H9 (cell line): ENCODE measurements around the gene ATG14. TPM values are rescaled to one million over a fixed set of nuclear protein-coding genes. Genes with fewer than 3 reads are reported as not detected.
"Not testable (repeated sequence)": the region's sequence is repeated elsewhere in the genome, so short reads cannot be mapped to it uniquely, and the experiment has no call there.

Source experiments
- DNase-seq: peaks from one replicate; pipeline ENCODE4 v3.0.0-alpha.2; 2017
- H2AFZ ChIP-seq: one replicate; pipeline ENCODE4 v1.6.1; 2013; ENCODE audit warnings: mild to moderate bottlenecking, low read length, control low read depth, moderate library complexity
- H2AK5ac ChIP-seq: 2 replicates; pipeline ENCODE4 v1.6.1; 2013; ENCODE audit warnings: low read length, control low read depth, mixed read lengths; ENCODE audit not compliant: insufficient read length
- H2BK120ac ChIP-seq: one replicate; pipeline ENCODE4 v1.6.1; 2013; ENCODE audit warnings: low read depth, mild to moderate bottlenecking, low read length, control low read depth, inconsistent platforms; ENCODE audit not compliant: poor library complexity, severe bottlenecking
- H2BK12ac ChIP-seq: 2 replicates; pipeline ENCODE4 v1.6.1; 2013; ENCODE audit warnings: low read length, control low read depth, mixed read lengths, low read depth; ENCODE audit not compliant: insufficient read length
- H2BK15ac ChIP-seq: 2 replicates; pipeline ENCODE4 v1.6.1; 2013; ENCODE audit warnings: low read depth, low read length, control low read depth
- H2BK20ac ChIP-seq: one replicate; pipeline ENCODE4 v1.6.1; 2013; ENCODE audit warnings: low read depth, mild to moderate bottlenecking, low read length, control low read depth, inconsistent platforms; ENCODE audit not compliant: poor library complexity, severe bottlenecking
- H2BK5ac ChIP-seq: 2 replicates; pipeline ENCODE4 v1.6.1; 2013; ENCODE audit warnings: low read length, control low read depth, mixed read lengths; ENCODE audit not compliant: insufficient read length
- H3K14ac ChIP-seq: 2 replicates; pipeline ENCODE4 v1.6.1; 2013; ENCODE audit warnings: low read length, control low read depth; ENCODE audit not compliant: insufficient read depth
- H3K18ac ChIP-seq: 2 replicates; pipeline ENCODE4 v1.6.1; 2013; ENCODE audit warnings: low read depth, mild to moderate bottlenecking, mixed read lengths, low read length, control low read depth; ENCODE audit not compliant: insufficient read length
- H3K23ac ChIP-seq: 2 replicates; pipeline ENCODE4 v1.6.1; 2013; ENCODE audit warnings: low read length, control low read depth, mixed read lengths, low read depth; ENCODE audit not compliant: insufficient read length
- H3K23me2 ChIP-seq: 2 replicates; pipeline ENCODE4 v1.6.1; 2013; ENCODE audit warnings: low read depth, mild to moderate bottlenecking, mixed read lengths, low read length, control low read depth; ENCODE audit not compliant: insufficient read length, poor library complexity, severe bottlenecking
- H3K27ac ChIP-seq: 2 replicates; pipeline ENCODE4 v1.5.1; 2013; ENCODE audit warnings: low read length, control low read depth, mixed read lengths, low read depth; ENCODE audit not compliant: insufficient read length
- H3K27me3 ChIP-seq: 2 replicates; pipeline ENCODE4 v1.6.1; 2013; ENCODE audit warnings: low read length, control low read depth, inconsistent platforms; ENCODE audit not compliant: insufficient read depth
- H3K4ac ChIP-seq: 2 replicates; pipeline ENCODE4 v1.6.1; 2013; ENCODE audit warnings: low read depth, mild to moderate bottlenecking, control low read depth, inconsistent platforms, low read length, moderate library complexity
- H3K4me1 ChIP-seq: 2 replicates; pipeline ENCODE4 v1.6.1; 2013; ENCODE audit warnings: low read length, control low read depth, inconsistent platforms; ENCODE audit not compliant: insufficient read depth
- H3K4me2 ChIP-seq: 2 replicates; pipeline ENCODE4 v1.6.1; 2013; ENCODE audit warnings: low read length, control low read depth, mixed read lengths; ENCODE audit not compliant: insufficient read length, insufficient read depth
- H3K56ac ChIP-seq: 2 replicates; pipeline ENCODE4 v1.6.1; 2013; ENCODE audit warnings: low read depth, mild to moderate bottlenecking, mixed read lengths, low read length, control low read depth; ENCODE audit not compliant: insufficient read length
- H3K79me1 ChIP-seq: 2 replicates; pipeline ENCODE4 v1.6.1; 2013; ENCODE audit warnings: low read depth, mild to moderate bottlenecking, moderate library complexity, low read length, control low read depth, inconsistent platforms; ENCODE audit not compliant: insufficient read depth, poor library complexity, severe bottlenecking
- H3K79me2 ChIP-seq: 2 replicates; pipeline ENCODE4 v1.6.1; 2013; ENCODE audit warnings: low read length, control low read depth, inconsistent platforms; ENCODE audit not compliant: insufficient read depth
- H3K9ac ChIP-seq: 2 replicates; pipeline ENCODE4 v1.6.1; 2013; ENCODE audit warnings: low read length, control low read depth, mixed read lengths; ENCODE audit not compliant: insufficient read length; ENCODE audit errors: extremely low read depth
- H3K9me3 ChIP-seq: one replicate; pipeline ENCODE4 v1.6.1; 2013; ENCODE audit warnings: low read depth, low read length, inconsistent platforms; ENCODE audit not compliant: control insufficient read depth
- H3T11ph ChIP-seq: one replicate; pipeline ENCODE4 v1.6.1; 2013; ENCODE audit warnings: mild to moderate bottlenecking, low read length, control low read depth, inconsistent platforms
- H4K20me1 ChIP-seq: one replicate; pipeline ENCODE4 v1.6.1; 2013; ENCODE audit not compliant: control insufficient read depth, insufficient read length, insufficient read depth
- H4K5ac ChIP-seq: 2 replicates; pipeline ENCODE4 v1.6.1; 2013; ENCODE audit warnings: low read depth, mild to moderate bottlenecking, mixed read lengths, low read length, control low read depth; ENCODE audit not compliant: insufficient read length
- H4K8ac ChIP-seq: replicated peaks from 2 replicates; pipeline ENCODE4 v1.6.1; 2013; ENCODE audit warnings: low read length, control low read depth, mixed read lengths, low read depth; ENCODE audit not compliant: insufficient read length
- H4K91ac ChIP-seq: 2 replicates; pipeline ENCODE4 v1.6.1; 2013; ENCODE audit warnings: low read depth, mild to moderate bottlenecking, moderate library complexity, mixed read lengths, low read length, control low read depth; ENCODE audit not compliant: insufficient read length
- H3K27ac Mint-ChIP-seq, 3 experiments: 2 replicates in 2 of 3; 3 replicates in 1 of 3; pipeline ENCODE4 v1.8.0; 2020 to 2021; ENCODE audit warnings: mixed read lengths in 3 of 3, mild to moderate bottlenecking in 1 of 3, moderate library complexity in 1 of 3
- H3K27me3 Mint-ChIP-seq: 2 replicates; pipeline ENCODE4 v1.8.0; 2021; ENCODE audit warnings: low read depth, mild to moderate bottlenecking, moderate library complexity, mixed read lengths
- H3K36me3 Mint-ChIP-seq, 3 experiments: 2 replicates in 2 of 3; 3 replicates in 1 of 3; pipeline ENCODE4 v1.8.0; 2020 to 2021; ENCODE audit warnings: low read depth in 3 of 3, mixed read lengths in 3 of 3; ENCODE audit not compliant: insufficient read depth in 1 of 3
- H3K4me1 Mint-ChIP-seq, 2 experiments: 2 replicates each; pipeline ENCODE4 v1.8.0; 2020; ENCODE audit warnings: mixed read lengths in 2 of 2
- H3K4me3 Mint-ChIP-seq, 2 experiments: 2 replicates in 1 of 2; 3 replicates in 1 of 2; pipeline ENCODE4 v1.8.0; 2020 to 2021; ENCODE audit warnings: mild to moderate bottlenecking in 2 of 2, mixed read lengths in 2 of 2, moderate library complexity in 1 of 2
- H3K9me3 Mint-ChIP-seq, 2 experiments: 2 replicates in 1 of 2; 3 replicates in 1 of 2; pipeline ENCODE4 v1.8.0; 2020; ENCODE audit warnings: mild to moderate bottlenecking in 2 of 2, mixed read lengths in 2 of 2, moderate library complexity in 1 of 2
- WGBS: extraction: QIAGEN DNeasy Blood & Tissue Kit; methylation state at CpG from one replicate; pipeline ENCODE4 v1.1.7; 2013; ENCODE audit warnings: missing lambda C conversion rate, low lambda C conversion rate, mixed read lengths; ENCODE audit not compliant: insufficient read length; ENCODE audit errors: extremely low coverage; 5-methylcytosine and 5-hydroxymethylcytosine counted together
- total RNA-seq: library from RNA; stranded (reverse); gene quantifications from 2 replicates; pipeline ENCODE4 v1.2.1, GENCODE V29; 2021
- TF ChIP-seq, protein P1 (sequence below): fragments of 200-600 bp; sonication (generic); conservative IDR thresholded peaks from 3 replicates; pipeline ENCODE4 v1.8.0; 2021; ENCODE audit warnings: antibody characterized with exemption, mild to moderate bottlenecking

Gene ATG14
- total RNA-seq, 1 experiment from 2014 or later, result 13.6 TPM

DNA sequence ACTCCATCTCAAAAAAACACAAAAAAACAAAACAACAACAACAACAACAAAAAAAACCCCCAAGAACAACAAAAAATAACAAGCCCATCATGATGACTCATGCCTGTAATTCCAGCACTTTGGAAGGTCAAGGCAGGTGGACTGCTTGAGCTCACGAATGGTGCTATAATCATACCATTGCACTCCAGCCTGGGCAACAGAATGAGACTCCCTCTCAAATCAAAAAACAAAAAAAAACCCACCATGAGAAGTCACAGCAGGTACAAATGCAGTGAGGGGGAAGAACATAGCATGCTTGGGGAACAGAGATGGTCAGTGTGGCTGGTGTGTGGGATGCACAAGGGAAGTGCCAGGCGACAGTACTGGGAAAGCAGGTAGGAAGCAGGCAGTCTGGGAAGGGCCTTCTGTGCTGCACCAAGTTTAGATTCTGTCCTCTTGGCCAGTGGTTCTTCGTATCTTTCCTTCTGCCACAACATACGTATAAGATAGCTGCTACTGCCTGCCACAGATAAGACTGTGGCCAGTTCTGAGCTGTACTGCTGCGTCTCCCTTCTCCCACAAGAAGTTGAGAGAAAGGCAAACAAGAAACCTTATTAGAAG, 28.0 kb downstream of the ATG14 start:
- no peaks in the 10 kb centered on the region for H3K27me3 ChIP-seq
- H3K27ac Mint-ChIP-seq, result peak overlapping the region in 1 of 3 experiments; percentile 28; a peak in 1 of 7 replicates
- H3K79me1 ChIP-seq, result no peaks in the 10 kb centered on the region
- H3K4ac ChIP-seq, result no peak overlapping the region
- H3K4me2 ChIP-seq, result no peak overlapping the region
- no peak overlapping the region for H3K14ac ChIP-seq
- H2BK5ac ChIP-seq, result no peak overlapping the region
- no peak overlapping the region for H2AFZ ChIP-seq
- no peak overlapping the region for H3T11ph ChIP-seq
- H3K23me2 ChIP-seq, result no peaks in the 10 kb centered on the region
- H3K27me3 Mint-ChIP-seq, result no peaks in the 10 kb centered on the region
- H2BK120ac ChIP-seq, result no peak overlapping the region
- no peaks in the 10 kb centered on the region for H3K79me2 ChIP-seq
- no peak overlapping the region for H4K5ac ChIP-seq
- peaks cover 7 to 9% of the 10 kb centered on the region in 2 experiments for H3K4me1 Mint-ChIP-seq
- no peak overlapping the region for H4K8ac ChIP-seq
- H4K91ac ChIP-seq, result no peak overlapping the region
- no peak overlapping the region for H2BK12ac ChIP-seq
- no peak for DNase-seq
- H3K56ac ChIP-seq, result no peak overlapping the region
- no peaks in the 10 kb centered on the region for H4K20me1 ChIP-seq
- no peak overlapping the region for H3K23ac ChIP-seq
- no peaks in the 10 kb centered on the region for H3K4me1 ChIP-seq
- H3K9me3 Mint-ChIP-seq, result no peaks in the 10 kb centered on the region
- no peak overlapping the region for H3K9ac ChIP-seq
- no peak overlapping the region for H2BK20ac ChIP-seq
- peaks cover 2 to 33% (median 24%) of the 10 kb centered on the region in 3 experiments; a peak in 6 of 7 replicates for H3K36me3 Mint-ChIP-seq
- H3K27ac ChIP-seq, result no peak overlapping the region
- H2BK15ac ChIP-seq, result no peak overlapping the region
- no peak overlapping the region for H2AK5ac ChIP-seq
- WGBS, result no CpG with 5 or more reads among the region's 5 CpGs
- H3K4me3 Mint-ChIP-seq, result no peak overlapping the region
- TF ChIP-seq, protein P1, sequence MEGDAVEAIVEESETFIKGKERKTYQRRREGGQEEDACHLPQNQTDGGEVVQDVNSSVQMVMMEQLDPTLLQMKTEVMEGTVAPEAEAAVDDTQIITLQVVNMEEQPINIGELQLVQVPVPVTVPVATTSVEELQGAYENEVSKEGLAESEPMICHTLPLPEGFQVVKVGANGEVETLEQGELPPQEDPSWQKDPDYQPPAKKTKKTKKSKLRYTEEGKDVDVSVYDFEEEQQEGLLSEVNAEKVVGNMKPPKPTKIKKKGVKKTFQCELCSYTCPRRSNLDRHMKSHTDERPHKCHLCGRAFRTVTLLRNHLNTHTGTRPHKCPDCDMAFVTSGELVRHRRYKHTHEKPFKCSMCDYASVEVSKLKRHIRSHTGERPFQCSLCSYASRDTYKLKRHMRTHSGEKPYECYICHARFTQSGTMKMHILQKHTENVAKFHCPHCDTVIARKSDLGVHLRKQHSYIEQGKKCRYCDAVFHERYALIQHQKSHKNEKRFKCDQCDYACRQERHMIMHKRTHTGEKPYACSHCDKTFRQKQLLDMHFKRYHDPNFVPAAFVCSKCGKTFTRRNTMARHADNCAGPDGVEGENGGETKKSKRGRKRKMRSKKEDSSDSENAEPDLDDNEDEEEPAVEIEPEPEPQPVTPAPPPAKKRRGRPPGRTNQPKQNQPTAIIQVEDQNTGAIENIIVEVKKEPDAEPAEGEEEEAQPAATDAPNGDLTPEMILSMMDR, result no peak
- no peaks in the 10 kb centered on the region for H3K9me3 ChIP-seq
- no peak overlapping the region for H3K18ac ChIP-seq

DNA sequence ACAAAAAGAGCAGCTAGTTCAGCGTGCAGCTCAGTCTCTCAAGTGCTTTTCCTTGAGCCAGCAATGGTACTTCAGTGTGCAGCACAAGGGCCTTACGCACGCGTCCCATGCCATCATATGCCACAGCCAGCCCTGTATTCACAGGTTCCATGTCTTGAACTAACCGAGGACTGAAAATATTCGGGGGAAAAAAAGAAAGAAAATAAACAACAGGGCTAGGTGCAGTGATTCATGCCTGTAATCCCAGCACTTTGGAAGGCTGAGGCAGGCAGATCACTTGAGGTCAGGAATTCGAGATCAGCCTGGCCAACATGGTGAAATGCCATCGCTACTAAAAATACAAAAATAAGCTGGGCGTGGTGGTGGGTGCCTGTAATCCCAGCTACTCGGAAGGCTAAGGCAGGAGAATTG, 28.6 kb downstream of the ATG14 start:
- H2BK120ac ChIP-seq, H3K4ac ChIP-seq, H3K9ac ChIP-seq, H2BK12ac ChIP-seq, H3K27ac ChIP-seq, H3K4me3 Mint-ChIP-seq, H2BK20ac ChIP-seq, H3K4me2 ChIP-seq, H3K4me1 Mint-ChIP-seq, H4K5ac ChIP-seq, H3K56ac ChIP-seq, H3K79me1 ChIP-seq, H3K9me3 Mint-ChIP-seq, H3K9me3 ChIP-seq, H3K79me2 ChIP-seq, H3K18ac ChIP-seq, H2AFZ ChIP-seq, H3K4me1 ChIP-seq, DNase-seq, H4K8ac ChIP-seq, H2AK5ac ChIP-seq, H3K14ac ChIP-seq, H2BK15ac ChIP-seq, H3K23me2 ChIP-seq, H3T11ph ChIP-seq, H4K91ac ChIP-seq, H2BK5ac ChIP-seq, H3K27me3 ChIP-seq, H4K20me1 ChIP-seq, H3K23ac ChIP-seq, H3K27me3 Mint-ChIP-seq: not testable (repeated sequence)
- no CpG with 5 or more reads among the region's 10 CpGs for WGBS
- H3K27ac Mint-ChIP-seq, result peak overlapping the region in 2 of 3 experiments; percentile 30 to 77; a peak in 3 of 7 replicates
- H3K36me3 Mint-ChIP-seq, result peaks cover 2 to 27% (median 24%) of the 10 kb centered on the region in 3 experiments; a peak in 6 of 7 replicates
